Measurements from ENCODE around the gene A4GALT. TPM values are rescaled to one million over a fixed set of nuclear protein-coding genes. Genes with fewer than 3 reads are reported as not detected.
"Not testable (repeated sequence)": the region's sequence is repeated elsewhere in the genome, so short reads cannot be mapped to it uniquely, and the experiment has no call there.

Gene A4GALT
- total and polyA plus RNA-seq, 10 of the 15 experiments (the other 5 are each of a cell fraction or from before 2014, with no cell fraction given), result 0.04 to 3.9 (median 2.3) TPM; not detected in 1

DNA sequence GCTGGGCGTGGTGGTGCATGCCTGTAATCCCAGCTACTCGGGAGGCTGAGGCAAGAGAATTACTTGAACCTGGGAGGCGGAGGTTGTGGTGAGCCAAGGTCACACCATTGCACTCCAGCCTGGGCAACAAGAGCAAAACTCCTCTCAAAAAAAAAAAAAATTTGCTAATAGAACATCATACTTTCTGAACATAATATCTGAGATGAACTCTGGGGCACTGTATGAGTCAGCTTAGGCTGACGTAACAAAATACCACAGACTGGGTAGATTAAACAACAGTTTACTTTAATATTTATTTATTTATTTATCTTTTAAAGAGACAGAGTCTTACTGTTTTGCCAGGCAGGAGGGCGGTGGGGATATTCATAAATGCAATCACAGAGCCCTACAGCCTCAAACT is 34.9 kb upstream of the A4GALT start:
- WGBS (ENCODE audit: insufficient coverage, insufficient replicate concordance, low lambda C conversion rate, missing lambda C conversion rate), result 78% methylated on average over 5 of the region's 5 CpGs
- ChIA-PET POLR2A (interaction anchor here (1.2 to 4.5 kb wide), 2 partner anchors 9 to 91 kb away, joined by 3 to 26 read pairs; no protein-coding TSS in a partner anchor), SMC1A (ENCODE audit: uncharacterized antibody, unreplicated experiment) (interaction anchor here (0.9 to 1.6 kb wide), 3 partner anchors 9 to 96 kb away, joined by 3 to 8 read pairs (median 4); no protein-coding TSS in a partner anchor)
- BruUV-seq (replicated peaks); H4K20me1 ChIP-seq (ENCODE audit: control insufficient read depth, insufficient read depth); CTCF ChIA-PET; H3K27me3 ChIP-seq (replicated peaks in 1 of 2; ENCODE audit: control insufficient read depth in 2 of 2, insufficient read depth in 2 of 2, low read length in 1 of 2); DNase-seq (ENCODE audit: low read depth, low spot score); in situ Hi-C loops (cut with MboI); H3K9ac ChIP-seq (ENCODE audit: control insufficient read depth, insufficient read depth, low read length); H3K27ac ChIP-seq (ENCODE audit: control insufficient read depth, insufficient read depth); H2AFZ ChIP-seq (ENCODE audit: control insufficient read depth, low read depth, low read length); intact Hi-C loops (cut with micrococcal nuclease; ENCODE audit: unreplicated experiment); H3K4me2 ChIP-seq (ENCODE audit: control insufficient read depth, insufficient read depth); H3K4me3 ChIP-seq; FAIRE-seq; H3K36me3 ChIP-seq (ENCODE audit: control insufficient read depth in 2 of 2, insufficient read depth in 2 of 2, low read length in 1 of 2); RAD21 ChIA-PET (ENCODE audit: unreplicated experiment); H3K9me3 ChIP-seq (replicated peaks; ENCODE audit: control insufficient read depth, insufficient read depth, low read length); H3K79me2 ChIP-seq (ENCODE audit: control insufficient read depth, insufficient read depth, low read length): not testable (repeated sequence)
- 0 out of 2 replicates have a peak, but pooled peaks have one; percentile 10 for TF ChIP-seq ZNF384 (IDR thresholded peaks at IDR 0.05; ENCODE audit: borderline replicate concordance, low read depth, low read length)
- peak; percentile 27; the same call in 1 of the 2 replicates for TF ChIP-seq RUNX3 (IDR thresholded peaks at IDR 0.05; ENCODE audit: low read length)
- peak; percentile 30; the same call in 1 of the 2 replicates for TF ChIP-seq JUNB (IDR thresholded peaks at IDR 0.05)
- ATAC-seq, result peak; percentile 23; the same call in 2 of the 3 replicates
- peaks cover 22% of the 10 kb centered on the region for H3K4me1 ChIP-seq (ENCODE audit: control insufficient read depth, insufficient read depth, low read length)

DNA sequence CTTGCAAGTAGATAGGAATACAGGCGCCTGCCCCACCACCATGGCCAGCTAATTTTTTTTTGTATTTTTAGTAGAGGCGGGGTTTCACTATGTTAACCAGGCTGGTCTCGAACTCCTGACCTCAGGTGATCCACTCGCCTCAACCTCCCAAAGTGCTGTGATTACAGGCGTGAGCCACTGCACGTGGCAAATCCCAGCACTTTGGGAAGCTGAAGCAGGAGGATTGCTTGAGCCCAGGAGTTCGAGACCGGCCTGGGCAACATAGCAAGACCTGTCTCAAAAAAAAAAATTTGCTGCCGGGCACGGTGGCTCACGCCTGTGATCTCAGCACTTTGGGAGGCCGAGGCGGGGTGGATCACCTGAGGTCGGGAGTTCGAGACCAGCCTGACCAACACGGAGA is 34.5 kb upstream of the A4GALT start:
- FAIRE-seq; BruUV-seq (replicated peaks); H3K4me3 ChIP-seq; H3K9me3 ChIP-seq (replicated peaks; ENCODE audit: control insufficient read depth, insufficient read depth, low read length); H3K4me2 ChIP-seq (ENCODE audit: control insufficient read depth, insufficient read depth); H3K79me2 ChIP-seq (ENCODE audit: control insufficient read depth, insufficient read depth, low read length); RAD21 ChIA-PET (ENCODE audit: unreplicated experiment); H3K36me3 ChIP-seq (ENCODE audit: control insufficient read depth in 2 of 2, insufficient read depth in 2 of 2, low read length in 1 of 2); intact Hi-C loops (cut with micrococcal nuclease; ENCODE audit: unreplicated experiment); H3K27me3 ChIP-seq (replicated peaks in 1 of 2; ENCODE audit: control insufficient read depth in 2 of 2, insufficient read depth in 2 of 2, low read length in 1 of 2); in situ Hi-C loops (cut with MboI); H3K9ac ChIP-seq (ENCODE audit: control insufficient read depth, insufficient read depth, low read length); H2AFZ ChIP-seq (ENCODE audit: control insufficient read depth, low read depth, low read length); DNase-seq (ENCODE audit: low read depth, low spot score); H3K27ac ChIP-seq (ENCODE audit: control insufficient read depth, insufficient read depth); ATAC-seq; H4K20me1 ChIP-seq (ENCODE audit: control insufficient read depth, insufficient read depth): not testable (repeated sequence)
- ChIA-PET SMC1A (ENCODE audit: uncharacterized antibody, unreplicated experiment) (interaction anchor here (0.9 to 1.6 kb wide), 3 partner anchors 9 to 95 kb away, joined by 3 to 8 read pairs (median 4); no protein-coding TSS in a partner anchor), POLR2A (interaction anchor here (1.2 to 4.5 kb wide), 2 partner anchors 10 to 90 kb away, joined by 3 to 26 read pairs; no protein-coding TSS in a partner anchor), CTCF (interaction anchor here (0.6 kb wide), 1 partner anchor 554 kb away, joined by 3 read pairs; no protein-coding TSS in a partner anchor)
- 68% methylated on average over 16 of the region's 16 CpGs for WGBS (ENCODE audit: insufficient coverage, insufficient replicate concordance, low lambda C conversion rate, missing lambda C conversion rate)
- peaks cover 22% of the 10 kb centered on the region for H3K4me1 ChIP-seq (ENCODE audit: control insufficient read depth, insufficient read depth, low read length)
